ENCODE measurements around the gene RPS6KA4.

- TF ChIP-seq TAF1 (IDR thresholded peaks at IDR 0.05; ENCODE audit: borderline replicate concordance, low read depth, low read length) (no peak), POLR2AphosphoS5 (IDR thresholded peaks at IDR 0.05; ENCODE audit: low read depth, low read length) (no peak)
Measured at GRCh38 chr11:64352099-64352994, 6.6 kb upstream of the RPS6KA4 start.
